Immature natural killer cell (primary cell): ENCODE data around the gene ATN1. TPM values are rescaled to one million over a fixed set of nuclear protein-coding genes. Genes with fewer than 3 reads are reported as not detected.
"Not testable (repeated sequence)": the region's sequence is repeated elsewhere in the genome, so short reads cannot be mapped to it uniquely, and the experiment has no call there.

Experiments
- DNase-seq, 3 donors: peaks; one replicate each; pipeline ENCODE4 v3.0.0; 2022; ENCODE audit warnings: mixed read lengths in 1 of 3
- H3K27ac Mint-ChIP-seq, 6 donors: one replicate each; pipeline ENCODE4 v1.8.0; 2020; ENCODE audit warnings: mixed read lengths in 6 of 6, mild to moderate bottlenecking in 5 of 6, inconsistent platforms in 4 of 6, moderate library complexity in 3 of 6
- H3K27me3 Mint-ChIP-seq, 3 donors: one replicate each; pipeline ENCODE4 v1.8.0; 2020 to 2021; ENCODE audit warnings: low read depth in 3 of 3, mild to moderate bottlenecking in 3 of 3, mixed read lengths in 3 of 3, moderate library complexity in 3 of 3, inconsistent platforms in 1 of 3
- H3K36me3 Mint-ChIP-seq, 3 donors: one replicate each; pipeline ENCODE4 v1.8.0; 2020; ENCODE audit warnings: mixed read lengths in 3 of 3, inconsistent platforms in 2 of 3, mild to moderate bottlenecking in 2 of 3
- H3K4me1 Mint-ChIP-seq, 2 donors: one replicate each; pipeline ENCODE4 v1.8.0; 2020; ENCODE audit warnings: inconsistent platforms in 2 of 2, mild to moderate bottlenecking in 2 of 2, mixed read lengths in 2 of 2, moderate library complexity in 1 of 2
- H3K4me3 Mint-ChIP-seq, 5 donors: one replicate each; pipeline ENCODE4 v1.8.0; 2020; ENCODE audit warnings: mild to moderate bottlenecking in 5 of 5, mixed read lengths in 5 of 5, inconsistent platforms in 3 of 5, moderate library complexity in 3 of 5
- H3K9me3 Mint-ChIP-seq, 6 donors: one replicate each; pipeline ENCODE4 v1.8.0; 2020; ENCODE audit warnings: mild to moderate bottlenecking in 6 of 6, mixed read lengths in 6 of 6, inconsistent platforms in 4 of 6, moderate library complexity in 3 of 6
- polyA plus RNA-seq, 3 donors: library from polyadenylated mRNA; unstranded; fragments of 300-500 nt; fragmentation: Illumina TruSeq; gene quantifications; one replicate each; pipeline ENCODE4 v1.2.3, GENCODE V29; 2021

ATN1 gene
- polyA plus RNA-seq, 3 donors from 2014 or later, result 1.0 to 2.1 TPM; not detected in 1

GRCh38 chr12:6894321-6894720 lies 33.4 kb upstream of the ATN1 start:
- H3K27ac Mint-ChIP-seq, result no peak overlapping the region
- H3K4me1 Mint-ChIP-seq, result peaks cover 12 to 13% of the 10 kb centered on the region in 2 donors
- no peaks in the 10 kb centered on the region for H3K9me3 Mint-ChIP-seq
- H3K36me3 Mint-ChIP-seq, result no peaks in the 10 kb centered on the region
- H3K27me3 Mint-ChIP-seq, result peaks cover 0 to 7% (median 2%) of the 10 kb centered on the region in 3 donors
- no peak overlapping the region for H3K4me3 Mint-ChIP-seq
- no peak for DNase-seq

GRCh38 chr12:6896846-6897435 lies 30.8 kb upstream of the ATN1 start:
- Mint-ChIP-seq H3K4me1 (no peaks in the 10 kb centered on the region), H3K4me3 (no peak overlapping the region), H3K36me3 (no peaks in the 10 kb centered on the region), H3K27me3 (peaks cover 0 to 2% (median 2%) of the 10 kb centered on the region in 3 donors), H3K9me3 (no peaks in the 10 kb centered on the region), H3K27ac (no peak overlapping the region)
- no peak for DNase-seq

GRCh38 chr12:6899427-6899826 lies 28.3 kb upstream of the ATN1 start:
- Mint-ChIP-seq H3K9me3 (no peaks in the 10 kb centered on the region), H3K27ac (no peak overlapping the region), H3K4me1 (no peaks in the 10 kb centered on the region), H3K36me3 (no peaks in the 10 kb centered on the region), H3K4me3 (no peak overlapping the region), H3K27me3 (peaks cover 0 to 4% (median 0%) of the 10 kb centered on the region in 3 donors)
- no peak for DNase-seq

DNA sequence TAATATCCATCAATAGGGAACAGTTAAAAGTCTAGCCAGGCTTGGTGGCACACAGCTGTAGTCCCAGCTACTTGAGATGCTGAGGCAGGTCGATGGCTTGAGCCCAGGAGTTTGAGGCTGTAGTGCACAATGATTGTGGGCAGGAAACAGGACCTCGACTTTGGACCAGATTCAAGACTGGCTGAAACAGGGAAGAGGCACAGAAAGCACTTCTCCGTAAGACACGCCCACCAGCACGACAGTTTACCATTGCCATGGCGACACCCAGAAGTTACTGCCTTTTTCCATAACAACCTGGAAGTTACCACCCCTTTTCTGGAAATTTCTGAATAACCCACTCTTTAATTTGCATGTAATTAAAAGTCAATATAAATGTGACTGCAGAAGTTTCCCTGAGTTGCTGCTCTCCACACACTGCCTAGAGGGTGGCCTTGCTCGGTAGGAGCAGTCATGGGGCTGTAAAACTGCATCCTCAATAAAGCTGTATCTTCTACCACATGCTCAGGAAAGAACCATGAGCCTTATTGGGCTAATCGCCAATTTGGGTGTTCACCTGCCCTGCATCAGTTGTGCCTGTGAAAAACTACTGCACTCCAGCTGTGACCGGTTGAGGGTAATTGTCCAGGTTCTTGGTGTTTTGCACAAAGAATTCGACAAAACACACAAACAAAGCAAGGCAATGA lies 27.8 kb upstream of the ATN1 start:
- no peak overlapping the region for H3K4me3 Mint-ChIP-seq
- H3K27me3 Mint-ChIP-seq, result peaks cover 0 to 3% (median 0%) of the 10 kb centered on the region in 3 donors
- no peaks in the 10 kb centered on the region for H3K9me3 Mint-ChIP-seq
- DNase-seq, result no peak
- no peaks in the 10 kb centered on the region for H3K36me3 Mint-ChIP-seq
- no peak overlapping the region for H3K27ac Mint-ChIP-seq
- no peaks in the 10 kb centered on the region for H3K4me1 Mint-ChIP-seq

DNA sequence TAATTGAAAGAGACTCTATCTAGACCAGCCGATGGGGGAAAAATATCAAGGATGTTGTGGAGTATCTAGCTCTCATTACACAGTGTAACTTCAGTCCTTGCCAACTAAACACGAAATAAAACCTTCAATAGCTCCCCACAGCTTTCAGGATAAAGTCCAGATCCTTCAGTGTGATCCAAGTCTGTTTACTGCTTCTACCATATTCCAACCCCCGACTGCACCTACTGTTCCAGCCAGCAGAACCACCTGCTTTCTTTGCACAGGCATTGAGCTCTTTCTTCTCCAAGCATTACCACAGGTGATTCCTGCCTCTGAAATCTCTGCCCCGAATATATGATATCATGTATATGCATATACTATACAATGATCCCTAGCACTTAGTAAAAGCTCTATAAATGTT lies 25.3 kb upstream of the ATN1 start:
- Mint-ChIP-seq H3K27ac (peak overlapping the region in 1 of 6 donors; percentile 1), H3K9me3 (no peaks in the 10 kb centered on the region), H3K36me3 (no peaks in the 10 kb centered on the region), H3K27me3 (peaks cover 0 to 3% (median 0%) of the 10 kb centered on the region in 3 donors), H3K4me1 (no peaks in the 10 kb centered on the region), H3K4me3 (no peak overlapping the region)
- no peak for DNase-seq

- no peaks in the 10 kb centered on the region for H3K36me3 Mint-ChIP-seq
- H3K27ac Mint-ChIP-seq, result no peak overlapping the region
- no peaks in the 10 kb centered on the region for H3K4me1 Mint-ChIP-seq
- DNase-seq, result no peak
- no peak overlapping the region for H3K4me3 Mint-ChIP-seq
- peaks cover 0 to 3% (median 0%) of the 10 kb centered on the region in 3 donors for H3K27me3 Mint-ChIP-seq
- no peaks in the 10 kb centered on the region for H3K9me3 Mint-ChIP-seq
Observed at GRCh38 chr12:6903722-6904121, 24.0 kb upstream of the ATN1 start.

DNA sequence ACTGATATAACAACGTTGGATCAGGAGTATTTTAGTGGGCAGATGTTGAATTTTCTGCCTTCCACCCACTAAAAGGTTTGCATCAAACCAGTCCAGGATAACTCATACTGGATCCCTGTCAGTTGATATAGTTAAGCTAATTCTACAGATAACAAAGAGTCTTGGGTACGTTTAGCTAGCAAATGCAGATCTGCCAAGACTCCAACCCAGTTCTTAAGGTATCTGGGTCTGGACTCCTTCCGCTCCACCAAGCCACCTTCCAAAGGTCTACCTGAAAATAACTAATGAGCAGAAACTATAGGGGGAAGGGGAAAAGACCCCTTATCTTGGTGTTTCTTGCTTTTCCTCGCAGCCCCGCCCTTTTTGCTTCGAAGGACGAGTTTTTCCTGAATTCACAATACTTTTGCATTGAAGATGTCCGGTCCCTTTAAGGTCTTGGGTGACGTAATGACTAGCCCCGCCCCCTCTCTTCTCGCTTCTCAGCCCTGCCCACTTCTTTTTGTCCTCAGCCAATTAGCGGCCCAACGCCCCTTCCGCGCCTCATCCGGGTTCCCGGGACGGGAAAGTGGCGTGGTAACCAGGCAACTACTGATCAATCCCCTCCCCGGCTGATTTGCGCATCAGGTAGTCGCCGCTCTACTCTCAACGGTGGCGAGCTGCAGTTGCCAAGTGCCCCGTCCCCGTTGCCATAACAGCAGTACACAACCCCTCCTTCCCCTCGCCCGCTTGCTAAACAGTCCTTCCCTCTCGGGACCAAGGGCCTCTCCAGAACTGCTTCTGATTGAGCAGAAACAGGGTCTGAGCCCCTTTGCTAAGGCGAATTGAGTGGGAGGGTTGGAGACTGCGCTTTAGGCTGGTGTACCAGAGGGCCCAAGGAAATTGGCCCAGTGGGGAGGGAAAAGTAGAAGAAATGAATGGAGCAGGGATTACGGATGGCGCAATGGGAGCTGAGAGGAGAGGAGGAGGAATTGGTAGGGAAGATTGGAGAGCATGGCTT lies 23.2 kb upstream of the ATN1 start, which contains the start of gene LRRC23:
Gene LRRC23, plus strand, starts transcription at position 543 of the 997 bp plus-strand sequence. CDS start 812 bp downstream, outside the sequence.
- Mint-ChIP-seq H3K4me3 (no peak within 1 kb of the TSS), H3K27ac (no peak within 1 kb of the TSS), H3K27me3 (peaks cover 0 to 3% (median 0%) of the 10 kb centered on the region in 3 donors), H3K36me3 (no peaks in the 10 kb centered on the region), H3K9me3 (no peaks in the 10 kb centered on the region), H3K4me1 (no peaks in the 10 kb centered on the region)
- DNase-seq, result peak; percentile 97

GRCh38 chr12:6905414-6906040 lies 22.2 kb upstream of the ATN1 start:
- Mint-ChIP-seq H3K36me3 (no peaks in the 10 kb centered on the region), H3K4me1 (no peaks in the 10 kb centered on the region), H3K27me3 (peaks cover 0 to 3% (median 0%) of the 10 kb centered on the region in 3 donors), H3K4me3 (no peak overlapping the region), H3K27ac (no peak overlapping the region), H3K9me3 (no peaks in the 10 kb centered on the region)
- no peak for DNase-seq

DNA sequence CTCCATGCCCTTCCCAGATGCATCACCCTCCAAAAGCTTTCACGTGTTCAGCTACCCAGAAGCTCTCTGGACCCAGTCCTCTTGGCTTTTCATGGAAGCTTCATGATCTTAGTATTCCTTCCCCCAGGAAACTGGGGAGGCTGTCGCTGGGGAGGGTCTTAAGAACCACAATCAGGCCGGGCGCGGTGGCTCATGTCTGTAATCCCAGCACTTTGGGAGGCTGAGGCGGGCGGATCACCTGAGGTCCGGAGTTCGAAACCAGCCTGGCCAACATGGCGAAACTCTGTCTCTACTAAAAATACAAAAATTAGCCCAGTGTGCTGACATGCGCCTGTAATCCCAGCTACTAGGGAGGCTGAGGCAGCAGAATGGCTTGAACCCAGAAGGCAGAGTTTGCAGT lies 19.6 kb upstream of the ATN1 start:
- H3K27me3 Mint-ChIP-seq, DNase-seq, H3K4me1 Mint-ChIP-seq, H3K36me3 Mint-ChIP-seq, H3K4me3 Mint-ChIP-seq, H3K9me3 Mint-ChIP-seq: not testable (repeated sequence)
- peak overlapping the region in 1 of 6 donors; percentile 42 for H3K27ac Mint-ChIP-seq

DNA sequence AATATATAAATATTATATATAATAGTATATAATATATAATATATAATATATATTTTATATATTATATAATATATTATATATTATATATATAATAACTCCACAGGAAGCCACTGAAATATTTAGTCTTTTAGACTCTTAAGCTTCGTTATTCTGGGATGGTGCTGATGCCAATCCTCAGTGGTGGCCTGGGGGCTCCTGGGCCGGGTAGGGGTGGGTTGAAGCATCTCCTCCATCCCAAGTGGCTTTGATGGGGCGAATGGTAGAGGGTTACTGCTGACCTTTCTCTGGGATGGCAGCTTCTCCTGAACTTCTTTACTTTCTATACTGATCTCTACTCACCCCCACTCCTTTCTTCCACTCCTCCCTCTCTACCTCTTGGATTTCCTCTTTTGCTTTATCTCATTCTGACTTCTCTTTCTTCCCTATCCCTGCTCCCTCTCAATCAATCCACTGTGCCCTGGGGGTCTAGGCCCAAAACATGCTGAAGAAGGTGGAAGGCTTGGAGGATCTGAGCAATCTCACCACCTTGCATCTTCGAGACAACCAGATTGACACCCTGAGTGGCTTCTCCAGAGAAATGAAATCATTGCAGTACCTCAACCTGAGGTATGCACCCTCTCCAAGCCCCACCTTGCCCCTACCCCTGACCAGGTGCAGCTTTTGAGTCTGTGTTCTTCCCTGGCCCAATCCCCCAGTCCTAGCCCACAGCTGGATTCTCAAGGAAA lies 18.2 kb upstream of the ATN1 start:
- H3K27me3 Mint-ChIP-seq, result peaks cover under 1 to 3% (median under 1%) of the 10 kb centered on the region in 3 donors
- H3K4me3 Mint-ChIP-seq, result no peak overlapping the region
- no peak overlapping the region for H3K27ac Mint-ChIP-seq
- H3K36me3 Mint-ChIP-seq, result no peaks in the 10 kb centered on the region
- no peaks in the 10 kb centered on the region for H3K9me3 Mint-ChIP-seq
- no peak for DNase-seq
- peaks cover 8 to 18% of the 10 kb centered on the region in 2 donors for H3K4me1 Mint-ChIP-seq

DNA sequence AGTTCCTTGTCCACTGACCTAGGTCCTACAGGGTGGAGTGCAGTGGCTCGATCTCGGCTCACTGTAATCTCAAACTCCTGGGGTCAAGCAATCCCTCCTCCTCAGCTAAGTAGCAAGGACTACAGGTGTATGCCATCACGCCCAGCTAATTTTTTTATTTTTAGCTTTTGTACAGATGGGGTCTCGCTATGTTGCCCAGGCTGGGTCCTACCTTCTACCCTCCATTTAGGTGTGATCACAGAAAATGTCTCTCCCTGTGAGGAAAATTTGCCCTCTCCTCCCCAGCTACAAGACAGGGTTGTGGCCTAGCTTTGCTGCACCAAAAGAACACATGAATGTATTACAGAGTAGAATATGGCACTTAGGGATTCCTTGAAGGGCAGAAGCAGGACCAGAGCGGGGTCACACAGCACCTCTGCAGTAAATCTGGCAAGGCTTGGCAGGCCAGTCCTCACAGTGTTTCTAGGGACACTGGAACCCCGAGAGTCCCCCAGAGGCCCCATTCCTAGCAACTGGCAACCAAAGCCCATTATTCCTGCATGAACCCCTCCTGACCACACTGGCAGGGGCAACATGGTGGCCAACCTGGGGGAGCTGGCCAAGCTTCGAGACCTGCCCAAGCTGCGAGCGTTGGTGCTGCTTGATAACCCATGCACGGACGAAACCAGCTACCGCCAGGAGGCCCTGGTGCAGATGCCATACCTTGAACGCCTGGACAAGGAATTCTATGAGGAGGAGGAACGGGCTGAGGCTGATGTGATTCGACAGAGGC lies 15.4 kb upstream of the ATN1 start:
- peaks cover 16 to 25% of the 10 kb centered on the region in 2 donors for H3K4me1 Mint-ChIP-seq
- no peak for DNase-seq
- no peaks in the 10 kb centered on the region for H3K9me3 Mint-ChIP-seq
- peak overlapping the region in 2 of 5 donors; percentile 87 to 94 for H3K4me3 Mint-ChIP-seq
- peak overlapping the region in 1 of 6 donors; percentile 74 for H3K27ac Mint-ChIP-seq
- no peaks in the 10 kb centered on the region for H3K36me3 Mint-ChIP-seq
- H3K27me3 Mint-ChIP-seq, result peaks cover 2 to 5% (median 3%) of the 10 kb centered on the region in 3 donors

GRCh38 chr12:6914246-6914946 lies 13.4 kb upstream of the ATN1 start, which contains the start of gene ENO2:
Gene ENO2, plus strand, starts transcription at chr12:6914580. Its CDS starts 1,253 bp downstream, at chr12:6915833.
- Mint-ChIP-seq H3K36me3 (no peaks in the 10 kb centered on the region), H3K27ac (peak within 1 kb of the TSS; percentile 74 to 90 (median 86)), H3K4me3 (peak within 1 kb of the TSS; percentile 86 to 94 (median 87)), H3K4me1 (peaks cover 16 to 25% of the 10 kb centered on the region in 2 donors), H3K9me3 (no peaks in the 10 kb centered on the region), H3K27me3 (peaks cover 2 to 5% (median 3%) of the 10 kb centered on the region in 3 donors)
- DNase-seq, result peak; percentile 78 to 83 (median 81)
